Endothelial cell of umbilical vein (primary cell): ENCODE data around the gene SH3RF3.

Experiments
- CTCF ChIP-seq, 2 donors: IDR thresholded peaks; 1 replicate in 1 of 2; 2 replicates in 1 of 2; pipeline ENCODE4 v1.5.1; 2011; ENCODE audit warnings: low read length in 2 of 2, mild to moderate bottlenecking in 2 of 2, moderate library complexity in 2 of 2, control low read depth in 1 of 2, inconsistent platforms in 1 of 2, low read depth in 1 of 2; ENCODE audit not compliant: insufficient read depth in 1 of 2; ENCODE audit errors: extremely low read depth in 1 of 2
- EZH2 ChIP-seq: IDR thresholded peaks from 2 replicates; pipeline ENCODE4 v1.6.1; 2012; ENCODE audit warnings: borderline replicate concordance, low read depth, mild to moderate bottlenecking, moderate library complexity, low read length, inconsistent platforms; ENCODE audit not compliant: severe bottlenecking
- JUN ChIP-seq: IDR thresholded peaks from 2 replicates; pipeline ENCODE4 v1.6.1; 2011; ENCODE audit warnings: borderline replicate concordance, low read depth; ENCODE audit not compliant: insufficient read length, insufficient read depth
- MAX ChIP-seq: IDR thresholded peaks from 2 replicates; pipeline ENCODE4 v1.6.1; 2011; ENCODE audit not compliant: insufficient read depth, insufficient read length
- POLR2A ChIP-seq: IDR thresholded peaks from 2 replicates; pipeline ENCODE4 v1.6.1; 2012; ENCODE audit warnings: low read depth, mild to moderate bottlenecking, control low read depth, low read length
- POLR2AphosphoS5 ChIP-seq: IDR thresholded peaks from 2 replicates; pipeline ENCODE4 v1.6.1; 2012; ENCODE audit warnings: low read depth, mild to moderate bottlenecking, control low read depth, low read length, moderate library complexity; ENCODE audit not compliant: insufficient read depth

GRCh38 chr2:109155553-109156451 is 26.8 kb downstream of the SH3RF3 start:
- TF ChIP-seq POLR2A (no peak), CTCF (IDR thresholded peaks at IDR 0.05; ENCODE audit: extremely low read depth in 1 of 2, insufficient read depth in 1 of 2, low read depth in 1 of 2, low read length in 2 of 2) (no peak), MAX (no peak), JUN (no peak), EZH2 (no peak), POLR2AphosphoS5 (no peak)
